Activated CD8-positive, alpha-beta memory T cell treated with anti-CD3 and anti-CD28 coated beads for 4 hours (primary cell): Measurements from ENCODE around the gene IGFBP2.
A peak's percentile ranks its signal among the peaks of the same experiment; 100 is the strongest.

Source experiments
- DNase-seq, 2 donors: peaks; one replicate each; pipeline ENCODE4 v3.0.0-alpha.2; 2020; ENCODE audit warnings: low read depth in 2 of 2

Gene IGFBP2

GRCh38 chr2:216683846-216684245, 50.6 kb downstream of the IGFBP2 start:
- no peak for DNase-seq

GRCh38 chr2:216685327-216685875, 52.2 kb downstream of the IGFBP2 start:
- DNase-seq, result no peak

- no peak for DNase-seq
Measured at GRCh38 chr2:216687111-216687510, 53.9 kb downstream of the IGFBP2 start.

- DNase-seq, result no peak
Measured at GRCh38 chr2:216687646-216688045, 54.4 kb downstream of the IGFBP2 start.

- no peak for DNase-seq
Measured at GRCh38 chr2:216688731-216689340, 55.6 kb downstream of the IGFBP2 start.

- no peak for DNase-seq
Measured at GRCh38 chr2:216689397-216689796, 56.2 kb downstream of the IGFBP2 start.

- no peak for DNase-seq
Measured at GRCh38 chr2:216690456-216690852, 57.2 kb downstream of the IGFBP2 start.

GRCh38 chr2:216690853-216691741, 57.9 kb downstream of the IGFBP2 start:
- no peak for DNase-seq

- DNase-seq, result peak; percentile 31 to 42
Measured at GRCh38 chr2:216692636-216693413, 59.6 kb downstream of the IGFBP2 start.

GRCh38 chr2:216693414-216694080, 60.3 kb downstream of the IGFBP2 start:
- DNase-seq, result no peak

GRCh38 chr2:216694082-216694825, 61.0 kb downstream of the IGFBP2 start:
- DNase-seq, result no peak

- no peak for DNase-seq
Measured at GRCh38 chr2:216694826-216695217, 61.6 kb downstream of the IGFBP2 start.

GRCh38 chr2:216695401-216695821, 62.2 kb downstream of the IGFBP2 start, which contains the start of gene IGFBP5:
IGFBP5 (minus strand) TSS chr2:216695549; CDS start chr2:216694775, 774 bp downstream.
- DNase-seq, result no peak

- no peak for DNase-seq
Measured at GRCh38 chr2:216696321-216696720, 63.1 kb downstream of the IGFBP2 start.

- DNase-seq, result no peak
Measured at GRCh38 chr2:216696751-216697560, 63.7 kb downstream of the IGFBP2 start.

GRCh38 chr2:216698293-216698692, 65.1 kb downstream of the IGFBP2 start:
- DNase-seq, result no peak

- DNase-seq, result no peak
Measured at GRCh38 chr2:216698895-216699294, 65.7 kb downstream of the IGFBP2 start.

- no peak for DNase-seq
Measured at GRCh38 chr2:216700088-216700567, 66.9 kb downstream of the IGFBP2 start.

GRCh38 chr2:216700781-216701180, 67.6 kb downstream of the IGFBP2 start:
- no peak for DNase-seq

GRCh38 chr2:216701544-216701943, 68.3 kb downstream of the IGFBP2 start:
- DNase-seq, result no peak
